GM12872 (cell line): Measurements from ENCODE around the gene FAM210A.

Source experiments
- TF ChIP-seq, protein P1 (sequence below): IDR thresholded peaks from 3 replicates; pipeline ENCODE4 v1.5.1; 2011; ENCODE audit warnings: low read depth, mild to moderate bottlenecking, low read length, moderate library complexity; ENCODE audit not compliant: insufficient read depth

The FAM210A gene

DNA sequence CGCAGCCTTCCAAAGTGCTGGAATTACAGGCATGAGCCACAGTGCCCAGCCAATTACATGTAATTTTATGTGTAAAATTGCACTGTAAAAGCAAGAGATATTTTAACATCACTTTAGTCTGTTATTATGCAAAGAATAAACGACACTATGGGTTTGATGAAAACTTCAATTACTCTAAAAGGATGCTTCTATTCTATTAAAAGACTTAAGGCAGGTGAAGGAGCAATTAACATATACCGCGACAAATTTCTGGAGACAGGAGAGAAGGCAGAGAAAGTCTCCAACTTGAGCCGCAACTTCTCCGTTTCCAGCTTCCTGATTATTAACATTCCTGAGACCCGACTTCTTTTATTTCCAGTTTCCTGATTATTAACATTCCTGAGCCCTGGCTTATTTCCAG lies 53.7 kb downstream of the FAM210A start:
- TF ChIP-seq, protein P1, sequence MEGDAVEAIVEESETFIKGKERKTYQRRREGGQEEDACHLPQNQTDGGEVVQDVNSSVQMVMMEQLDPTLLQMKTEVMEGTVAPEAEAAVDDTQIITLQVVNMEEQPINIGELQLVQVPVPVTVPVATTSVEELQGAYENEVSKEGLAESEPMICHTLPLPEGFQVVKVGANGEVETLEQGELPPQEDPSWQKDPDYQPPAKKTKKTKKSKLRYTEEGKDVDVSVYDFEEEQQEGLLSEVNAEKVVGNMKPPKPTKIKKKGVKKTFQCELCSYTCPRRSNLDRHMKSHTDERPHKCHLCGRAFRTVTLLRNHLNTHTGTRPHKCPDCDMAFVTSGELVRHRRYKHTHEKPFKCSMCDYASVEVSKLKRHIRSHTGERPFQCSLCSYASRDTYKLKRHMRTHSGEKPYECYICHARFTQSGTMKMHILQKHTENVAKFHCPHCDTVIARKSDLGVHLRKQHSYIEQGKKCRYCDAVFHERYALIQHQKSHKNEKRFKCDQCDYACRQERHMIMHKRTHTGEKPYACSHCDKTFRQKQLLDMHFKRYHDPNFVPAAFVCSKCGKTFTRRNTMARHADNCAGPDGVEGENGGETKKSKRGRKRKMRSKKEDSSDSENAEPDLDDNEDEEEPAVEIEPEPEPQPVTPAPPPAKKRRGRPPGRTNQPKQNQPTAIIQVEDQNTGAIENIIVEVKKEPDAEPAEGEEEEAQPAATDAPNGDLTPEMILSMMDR = no peak

DNA sequence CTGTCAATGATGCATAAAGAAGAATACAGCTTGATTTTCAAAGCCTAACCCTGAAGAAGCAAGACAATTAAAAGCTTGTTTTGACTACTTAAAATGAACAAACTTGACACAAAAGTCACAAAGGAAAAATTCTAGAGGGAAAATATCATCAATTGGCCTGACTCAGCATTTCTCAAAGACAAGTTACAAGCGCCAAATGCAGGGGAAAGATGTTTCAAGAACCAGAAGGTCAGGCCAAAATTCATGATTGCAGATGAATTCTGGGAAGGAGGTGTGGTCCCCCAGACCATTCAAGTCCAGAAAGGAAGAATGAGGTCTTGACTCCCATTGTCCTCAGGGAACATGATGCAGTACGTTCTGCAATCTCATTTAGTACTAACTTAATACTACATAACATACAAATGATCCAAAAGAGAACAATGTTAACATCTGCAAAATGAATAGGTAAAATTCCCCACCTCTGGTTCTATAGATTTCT lies 64.5 kb downstream of the FAM210A start:
- TF ChIP-seq, protein P1 = no peak

DNA sequence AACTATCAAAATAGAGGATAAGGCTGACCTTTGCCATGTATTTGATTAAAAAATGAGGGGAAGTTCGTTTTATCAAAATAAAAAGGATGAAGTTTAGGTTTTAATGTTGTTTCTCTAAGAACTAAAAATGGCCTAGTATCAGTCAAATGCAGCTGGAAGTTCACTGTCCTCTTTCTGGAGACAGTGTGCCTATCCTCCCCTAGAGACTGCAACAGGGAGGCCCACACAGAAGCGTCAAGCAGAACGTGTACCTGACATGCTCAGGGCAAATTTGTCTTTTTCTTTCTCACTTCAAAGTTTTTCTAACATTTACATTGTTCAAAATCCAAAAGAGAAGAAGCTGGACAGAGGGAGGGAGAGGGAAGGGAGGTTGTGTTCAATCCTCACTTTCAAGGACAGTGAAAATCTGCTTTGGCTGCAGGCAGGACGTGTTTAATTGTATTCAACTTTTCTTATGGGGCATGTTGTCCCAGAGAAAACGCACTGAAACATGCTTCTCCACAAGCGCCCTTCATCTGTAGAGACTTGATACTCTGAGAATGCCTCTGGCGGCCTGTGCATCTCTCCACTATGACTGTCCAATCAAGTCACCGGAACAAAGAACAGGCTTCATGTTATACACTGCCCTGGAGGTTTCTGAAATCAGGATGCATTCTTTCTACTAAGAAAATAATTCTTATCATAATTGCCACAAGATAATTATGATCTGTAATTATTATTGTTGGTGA lies 65.1 kb downstream of the FAM210A start:
- TF ChIP-seq, protein P1 = no peak

DNA sequence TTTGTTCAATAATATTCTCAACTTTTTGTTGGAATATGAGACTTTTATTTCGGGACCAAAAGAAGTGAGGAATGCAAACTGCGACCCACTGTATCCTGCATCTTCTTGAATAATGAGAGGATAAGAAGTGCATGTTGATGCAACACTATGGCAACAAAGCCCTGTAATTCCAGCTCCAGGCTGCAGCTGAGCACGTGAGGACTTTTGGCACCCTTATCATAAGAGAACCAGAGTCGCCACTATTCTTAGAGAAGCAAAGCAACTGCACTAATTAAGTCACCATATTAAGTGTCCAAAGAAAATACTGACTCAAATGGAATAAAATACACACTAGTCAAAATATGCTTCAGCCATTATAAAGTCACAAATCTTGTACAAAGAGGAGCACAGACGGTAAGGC lies 65.8 kb downstream of the FAM210A start:
- TF ChIP-seq, protein P1 = no peak

DNA sequence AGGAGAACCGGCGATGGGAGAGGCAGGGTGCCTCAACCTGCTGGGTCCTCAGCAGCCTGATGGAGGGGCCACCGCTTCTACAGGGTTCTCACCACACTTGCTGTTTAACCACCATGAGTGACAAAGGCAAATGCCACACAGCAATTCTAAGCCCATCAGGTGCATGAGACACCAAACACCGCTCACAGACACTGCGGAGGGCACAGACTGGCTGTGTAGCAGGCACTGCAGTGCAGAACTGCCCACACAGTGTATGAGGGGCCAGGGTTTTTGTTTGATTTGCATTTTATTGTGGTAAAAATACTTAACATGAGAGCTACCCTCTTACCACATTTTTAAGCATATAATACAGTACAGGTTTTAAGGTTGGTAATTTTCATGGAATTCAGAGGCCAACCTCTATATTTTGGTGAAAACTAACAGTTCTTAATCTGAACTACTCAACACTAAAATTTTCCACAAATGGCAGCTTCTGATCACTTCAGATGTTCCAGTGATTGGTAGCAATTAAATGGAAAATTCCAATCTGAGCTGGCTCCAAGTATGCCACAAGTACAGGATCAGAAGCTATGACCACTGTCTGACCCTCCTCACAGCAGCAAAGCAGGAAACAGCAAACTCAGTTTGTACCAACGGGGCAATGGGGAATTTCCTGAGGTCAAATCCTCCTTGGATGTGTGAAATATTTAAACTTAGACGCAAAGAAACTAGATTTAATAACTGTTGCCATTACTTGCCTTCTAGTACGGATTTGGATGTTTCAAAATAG lies 67.7 kb downstream of the FAM210A start:
- TF ChIP-seq, protein P1 = no peak

DNA sequence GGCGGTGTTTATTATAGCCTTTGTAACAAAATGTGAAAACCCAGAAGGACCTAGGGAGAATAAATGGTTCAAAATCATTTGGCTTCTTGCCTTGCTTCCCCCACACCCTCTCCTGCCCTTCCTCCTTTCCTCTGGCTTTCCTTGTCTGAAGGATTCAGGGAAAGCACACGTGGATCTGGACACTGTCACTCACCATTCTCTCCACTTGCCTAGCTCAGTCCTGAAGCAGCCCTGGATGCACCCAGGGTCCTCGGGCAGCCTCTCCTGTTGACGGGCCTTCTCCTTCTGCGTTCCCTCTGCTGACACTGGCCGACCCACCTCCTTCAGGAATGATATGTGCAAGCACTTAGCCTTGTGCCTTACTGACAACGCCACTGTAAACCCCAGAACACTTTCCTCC lies 68.4 kb downstream of the FAM210A start:
- TF ChIP-seq, protein P1 = no peak

DNA sequence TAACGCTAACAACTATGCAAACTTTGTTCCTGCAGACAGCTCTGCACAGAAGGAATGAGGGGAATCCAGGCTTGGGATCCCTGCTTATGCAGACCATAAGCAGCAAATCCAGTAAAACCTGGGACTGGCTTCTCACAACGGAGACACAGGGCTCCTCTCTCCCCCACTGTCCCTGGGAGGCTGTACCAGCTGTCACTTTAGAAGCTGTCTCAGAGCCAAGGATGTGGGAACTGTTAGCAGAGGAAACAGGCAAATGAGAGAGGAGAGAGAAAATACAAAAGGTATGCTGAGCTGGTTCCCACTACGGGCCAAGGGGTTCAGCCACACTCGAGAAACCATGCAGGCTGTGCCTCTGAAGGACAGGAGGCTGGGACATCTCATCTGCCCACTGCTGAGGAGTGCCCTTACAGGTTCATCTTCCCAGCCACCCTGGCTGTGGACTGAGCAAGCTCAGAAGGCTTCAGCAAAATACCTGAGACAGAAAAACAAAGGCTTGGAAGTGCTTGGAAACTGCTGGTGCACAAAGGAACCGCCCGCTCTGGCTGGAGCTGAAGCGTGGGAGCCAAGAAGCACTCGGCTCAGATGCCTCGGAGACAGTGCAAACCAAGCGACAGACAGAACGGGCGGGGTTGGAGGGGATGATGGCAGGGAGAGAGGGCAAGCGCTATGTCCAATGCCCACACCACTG lies 72.5 kb downstream of the FAM210A start:
- TF ChIP-seq, protein P1 = no peak
